Activated CD4-positive, alpha-beta T cell treated with anti-CD3 and anti-CD28 coated beads, Interleukin-10, Interleukin-2, amounts not matched to agents 100 ng/mL and 50 ng/mL, durations not matched to agents 16 hours and 8 hours (primary cell): Measurements from ENCODE around the gene MRPL37.

ENCODE experiments used
- DNase-seq: peaks from one replicate; pipeline ENCODE4 v3.0.0-alpha.2; 2020

MRPL37 gene

DNA sequence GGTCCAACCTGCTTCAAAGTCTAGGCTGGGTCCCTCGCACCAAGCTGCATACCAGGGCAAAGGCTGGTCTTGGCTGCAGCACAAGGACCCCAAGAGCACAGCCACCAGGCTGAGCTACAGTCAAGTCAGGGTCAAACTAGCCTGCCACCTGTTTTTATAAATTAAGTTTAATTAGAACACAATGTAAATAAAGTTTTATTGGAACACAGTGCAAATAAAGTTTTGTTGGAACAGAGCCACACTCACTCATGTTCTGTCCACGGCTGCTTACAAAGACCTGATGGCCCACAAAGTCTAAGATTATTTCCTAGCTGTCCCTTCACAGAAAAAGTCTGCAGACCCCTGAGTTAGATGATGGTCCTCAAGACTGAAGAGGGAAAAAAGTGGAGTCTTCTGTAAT is 66.2 kb downstream of the MRPL37 start:
- DNase-seq: no peak

DNA sequence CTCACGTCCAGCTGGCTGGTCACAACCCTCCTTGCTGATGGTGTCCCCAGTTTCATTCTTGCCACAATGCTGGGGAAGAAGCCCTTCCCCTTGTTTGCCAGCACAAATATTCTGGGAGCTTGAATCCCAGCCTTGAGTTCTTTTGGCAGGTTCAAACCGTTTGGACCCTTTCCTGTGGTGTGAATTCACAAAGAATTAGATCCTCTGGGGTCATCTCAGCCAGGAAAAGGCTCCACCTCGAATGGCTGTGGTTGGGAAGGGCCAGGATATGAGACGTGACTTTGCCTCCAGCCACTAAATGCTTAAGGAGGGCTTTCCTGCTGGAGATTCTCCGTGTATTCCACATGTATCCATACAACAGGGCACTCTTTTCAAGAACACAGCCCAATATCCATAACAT is 66.9 kb downstream of the MRPL37 start:
- DNase-seq: no peak
